AG08396 (cell line): ENCODE measurements around the gene CHIA.

Source experiments
- DNase-seq: peaks from one replicate; pipeline ENCODE4 v3.0.0; 2012; ENCODE audit warnings: low spot score, mixed read lengths

CHIA gene

DNA sequence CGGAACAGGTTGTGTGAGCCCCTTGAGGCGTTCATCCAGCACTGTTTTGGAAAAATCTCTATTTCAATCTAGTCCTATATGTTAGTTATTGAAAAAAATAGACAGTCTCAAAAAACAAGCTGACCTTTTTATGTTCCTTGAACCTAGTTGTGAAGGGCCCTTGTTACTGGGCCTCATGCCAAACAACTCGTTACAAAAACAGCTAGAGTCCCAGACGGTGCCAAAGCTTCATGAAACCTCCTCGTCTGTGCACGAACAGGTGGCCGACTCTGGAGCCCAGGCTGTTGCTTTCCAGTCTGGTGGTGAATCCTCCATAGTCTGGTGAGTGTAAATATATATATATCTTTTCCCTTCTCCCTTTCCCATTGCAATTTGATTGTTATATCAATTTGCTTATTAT, at the start of gene CHIA:
Gene CHIA, plus strand, starts transcription at position 222 of the 400 bp plus-strand sequence. CDS start 19,617 bp downstream, outside the sequence.
- no peak for DNase-seq

GRCh38 chr1:111241797-111242196, 48.9 kb upstream of the CHIA start:
- no peak for DNase-seq

DNA sequence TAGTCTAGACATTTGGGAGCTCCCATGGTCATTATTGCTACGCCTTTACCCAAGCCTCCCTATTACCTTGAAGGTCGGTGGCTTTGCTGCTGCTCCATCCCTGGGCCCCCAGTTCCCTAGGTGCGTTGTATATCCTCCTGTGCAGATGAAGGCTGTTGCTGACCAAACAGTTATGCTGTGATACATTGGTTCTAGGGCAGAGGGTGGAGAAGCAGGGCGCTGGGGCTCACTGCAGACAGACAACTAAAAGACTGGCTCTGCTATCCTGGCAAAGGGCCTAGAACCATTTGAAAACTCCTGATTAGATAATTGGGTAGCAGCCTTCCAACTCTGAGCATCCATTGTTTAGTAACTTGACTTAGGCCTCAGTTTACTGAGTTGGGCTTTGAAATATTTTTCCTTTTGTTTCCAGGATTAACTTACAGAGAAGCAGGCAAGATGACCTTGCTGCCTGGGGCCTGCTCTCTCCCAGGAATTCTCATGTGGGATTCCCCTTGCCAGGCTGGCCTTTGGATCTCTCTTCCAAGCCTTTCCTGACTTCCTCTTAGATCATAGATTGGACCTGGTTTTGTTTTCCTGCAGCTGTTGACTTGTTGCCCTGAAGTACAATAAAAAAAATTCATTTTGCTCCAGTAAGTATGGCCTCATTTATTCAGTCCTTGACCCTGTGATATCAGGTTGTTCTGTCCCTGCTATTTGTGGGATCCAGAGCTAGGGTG, 47.7 kb upstream of the CHIA start:
- no peak for DNase-seq

GRCh38 chr1:111247125-111247838, 43.4 kb upstream of the CHIA start:
- no peak for DNase-seq

- DNase-seq, result no peak
Measured at GRCh38 chr1:111249960-111250359, 40.7 kb upstream of the CHIA start.

DNA sequence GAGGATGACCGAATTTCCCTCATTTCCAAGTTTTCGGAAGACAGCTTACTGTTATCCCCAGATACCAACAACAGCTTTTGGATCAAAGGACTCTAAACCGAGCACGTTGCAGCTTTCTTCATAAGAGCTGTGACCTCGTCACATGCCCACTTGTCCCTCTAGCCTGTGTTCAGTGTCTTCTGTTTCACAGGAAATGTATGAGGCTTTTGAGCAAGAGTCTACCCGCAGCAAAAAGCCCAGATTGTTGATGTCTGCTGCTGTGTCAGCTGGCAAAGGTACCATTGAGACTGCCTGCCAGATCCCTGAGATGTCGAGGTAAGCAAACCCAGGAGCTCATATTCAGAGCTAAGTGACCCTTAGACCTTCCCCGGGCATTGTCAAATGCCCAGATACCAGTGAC, 39.1 kb upstream of the CHIA start:
- no peak for DNase-seq

DNA sequence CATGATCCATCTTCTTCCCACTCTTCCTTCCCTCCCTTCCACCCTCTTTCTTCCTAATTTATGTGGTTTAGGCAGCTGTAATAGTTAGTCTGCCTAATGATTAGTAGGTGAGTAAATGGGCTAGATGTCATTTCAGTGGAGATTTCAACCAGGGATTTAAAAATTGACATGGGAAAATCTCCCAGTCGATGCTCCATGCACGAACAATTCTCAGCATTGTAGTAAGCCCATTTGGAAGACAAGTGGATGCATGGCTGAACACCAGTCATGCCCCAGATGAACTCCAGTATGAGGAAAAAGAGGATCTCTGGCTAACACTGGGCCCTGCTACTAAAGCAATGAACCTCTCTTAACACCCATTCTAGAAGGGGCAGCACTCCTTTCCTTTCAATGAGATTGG, 37.9 kb upstream of the CHIA start:
- no peak for DNase-seq

- DNase-seq, result no peak
Measured at GRCh38 chr1:111253876-111254275, 36.8 kb upstream of the CHIA start.

DNA sequence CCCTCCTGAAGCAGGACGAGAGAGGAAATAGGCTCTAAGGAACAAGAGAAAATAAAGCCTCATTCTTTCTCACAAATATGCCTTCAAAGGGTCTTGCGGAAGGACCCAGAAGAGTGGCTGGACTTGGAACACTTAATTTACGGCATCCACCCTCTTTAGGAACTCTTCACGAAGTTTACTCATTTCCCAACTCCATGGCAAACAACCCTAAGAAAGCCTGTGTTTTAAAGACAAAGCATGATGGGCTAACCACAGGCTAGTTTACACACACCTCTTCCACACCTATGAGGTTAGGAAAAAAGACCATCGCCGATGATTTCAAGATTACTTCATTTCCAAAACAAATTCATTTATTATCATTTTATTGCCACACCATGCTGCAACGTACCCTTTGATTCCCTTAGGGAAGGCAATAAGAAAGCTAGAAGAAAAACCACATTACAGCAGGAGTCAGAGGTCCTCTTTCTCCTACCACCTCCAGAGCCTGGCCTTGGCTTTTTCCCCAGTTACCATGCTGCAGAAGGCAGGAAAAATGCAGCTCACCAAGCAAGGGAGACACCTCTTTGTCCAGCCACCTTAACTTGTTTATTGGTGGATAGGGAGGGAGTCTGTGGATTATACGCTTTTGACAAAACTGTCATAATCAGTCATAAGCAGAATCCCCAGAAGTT, 33.5 kb upstream of the CHIA start:
- no peak for DNase-seq

DNA sequence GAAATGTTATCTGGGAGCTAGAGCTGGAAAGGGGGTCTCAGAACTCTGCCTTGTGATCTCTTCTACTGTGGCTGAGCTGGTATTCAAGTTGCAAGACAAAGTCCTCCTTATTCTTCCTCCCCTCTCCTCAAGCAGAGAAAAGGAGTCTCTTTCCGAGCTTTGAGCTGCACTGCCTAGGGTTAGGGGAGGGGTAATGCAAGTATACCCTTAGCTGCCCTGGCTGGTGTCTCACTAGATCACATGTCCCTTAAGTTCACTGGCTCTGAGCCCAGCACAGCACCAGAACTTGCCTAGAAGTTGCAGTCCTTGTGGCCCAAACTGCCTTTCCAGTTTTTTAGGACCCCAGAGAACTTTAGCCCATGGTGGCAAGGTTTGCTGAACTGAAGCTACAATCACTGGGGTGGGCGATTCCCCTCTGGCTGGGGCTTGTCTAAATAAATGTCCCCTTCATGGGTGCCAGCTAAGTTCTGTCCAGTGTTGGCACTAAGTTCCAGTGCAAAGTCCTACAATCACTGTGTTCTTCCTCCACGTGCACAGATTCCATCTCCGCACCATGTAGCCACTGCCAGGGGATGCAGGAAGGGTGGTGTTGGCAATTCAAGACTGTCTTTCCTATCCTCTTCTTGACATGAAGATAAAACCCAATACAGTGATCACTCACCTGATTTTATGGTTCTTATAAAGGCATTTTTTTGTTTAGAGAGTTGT, 22.7 kb upstream of the CHIA start:
- no peak for DNase-seq

GRCh38 chr1:111269825-111270406, 20.7 kb upstream of the CHIA start:
- DNase-seq, result no peak

- DNase-seq, result no peak
Measured at GRCh38 chr1:111270771-111271463, 19.7 kb upstream of the CHIA start.

DNA sequence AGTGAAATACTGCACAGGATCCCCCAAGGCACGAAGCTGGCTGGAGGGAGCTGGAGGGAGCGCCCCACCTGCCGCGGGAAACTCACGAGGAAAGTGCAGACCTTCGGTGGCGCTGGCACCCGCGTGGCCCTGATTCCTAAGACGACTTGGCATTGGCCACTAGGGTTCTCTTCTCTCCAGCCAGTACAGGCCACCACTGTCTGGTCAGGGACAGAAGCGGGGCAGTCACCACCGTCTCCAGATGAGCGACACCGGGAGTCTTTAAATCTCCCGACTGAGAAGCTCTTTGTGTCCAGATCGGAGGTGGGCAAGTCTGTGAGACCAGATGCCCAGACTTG, 19.2 kb upstream of the CHIA start:
- no peak for DNase-seq

DNA sequence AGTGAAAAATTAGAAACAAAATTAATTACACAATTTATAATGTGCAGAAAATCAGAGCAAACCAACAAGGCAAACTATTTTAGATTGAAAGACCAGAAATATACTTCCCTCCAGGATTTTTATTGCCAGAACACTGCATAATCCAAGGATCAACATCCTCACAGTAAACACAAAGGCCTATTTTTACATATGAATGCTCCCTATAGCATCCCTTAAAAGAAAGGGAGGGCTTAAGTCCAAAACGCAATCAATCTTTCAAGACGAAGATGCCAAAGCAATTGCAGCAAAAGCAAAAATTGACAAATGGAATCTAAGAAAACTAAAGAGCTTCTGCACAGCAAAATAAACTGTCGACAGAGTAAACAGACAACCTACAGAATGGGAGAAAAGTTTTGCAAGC, 18.6 kb upstream of the CHIA start:
- DNase-seq, result no peak

DNA sequence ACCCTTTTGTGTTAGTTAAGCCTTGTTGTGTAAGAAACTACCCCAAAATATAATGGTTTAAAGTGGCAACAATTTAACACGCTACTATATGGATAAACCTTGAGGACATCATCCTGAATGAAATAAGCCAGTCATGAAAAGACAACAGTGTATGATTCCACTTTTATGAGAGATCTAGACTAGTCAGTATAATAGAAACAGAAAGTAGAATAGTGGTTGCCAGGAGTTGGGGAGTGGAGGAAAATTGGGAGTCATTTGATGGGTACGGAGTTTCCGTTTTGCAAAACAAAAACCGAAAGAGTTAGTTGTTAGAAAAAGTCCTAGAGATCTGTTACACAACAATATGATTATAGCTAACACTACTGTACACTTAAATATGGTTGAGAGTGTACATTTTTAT, 16.0 kb upstream of the CHIA start:
- no peak for DNase-seq

DNA sequence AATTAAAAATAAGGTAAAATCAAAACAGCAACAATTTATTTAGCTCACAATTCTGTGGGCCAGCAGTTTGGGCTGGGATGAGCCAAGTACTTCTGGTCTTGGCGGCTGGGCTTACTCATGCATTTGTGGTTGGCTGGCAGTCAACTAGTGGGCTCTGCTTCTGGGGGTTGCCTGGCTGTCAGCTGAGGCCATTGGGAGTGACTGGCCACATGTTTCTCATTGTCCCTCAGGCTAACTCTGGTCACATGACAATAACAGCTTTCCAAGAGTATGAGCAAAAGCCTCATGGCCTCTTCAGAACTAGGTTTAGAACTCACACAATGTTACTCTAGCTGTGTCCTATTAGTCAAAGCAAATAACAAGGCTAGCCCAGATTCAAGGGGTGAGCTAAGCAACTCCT, 15.6 kb upstream of the CHIA start:
- DNase-seq, result peak; percentile 68

DNA sequence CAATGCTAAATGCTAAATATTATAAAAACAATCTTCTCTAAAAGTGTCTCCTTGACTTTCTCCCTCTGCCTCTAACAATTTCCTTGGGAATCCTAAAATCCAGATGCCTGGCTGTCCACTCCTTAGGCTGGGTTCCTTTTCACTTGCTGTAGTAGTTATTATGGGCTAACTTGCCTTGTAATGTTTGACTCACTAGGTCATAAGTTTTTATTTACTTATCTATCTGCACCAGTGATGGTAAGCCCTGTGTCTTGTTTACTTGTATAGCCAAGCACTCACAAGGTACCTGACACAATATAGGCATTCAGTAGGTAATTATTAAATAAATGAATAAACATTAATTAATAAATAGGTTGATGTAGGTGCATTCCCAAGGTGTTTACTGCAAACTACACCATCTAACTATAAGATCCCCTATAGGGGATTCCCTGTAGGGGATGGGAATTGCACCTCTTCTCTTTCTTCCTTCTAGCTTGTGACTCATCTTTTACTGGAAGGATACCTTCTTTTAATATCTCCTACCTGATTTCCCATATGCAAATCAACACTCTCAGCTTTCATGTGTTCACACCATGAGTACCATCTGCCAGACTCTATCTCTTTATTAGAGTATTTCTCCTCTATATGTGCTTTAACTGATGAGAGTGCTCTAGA, 14.7 kb upstream of the CHIA start:
- DNase-seq, result no peak

DNA sequence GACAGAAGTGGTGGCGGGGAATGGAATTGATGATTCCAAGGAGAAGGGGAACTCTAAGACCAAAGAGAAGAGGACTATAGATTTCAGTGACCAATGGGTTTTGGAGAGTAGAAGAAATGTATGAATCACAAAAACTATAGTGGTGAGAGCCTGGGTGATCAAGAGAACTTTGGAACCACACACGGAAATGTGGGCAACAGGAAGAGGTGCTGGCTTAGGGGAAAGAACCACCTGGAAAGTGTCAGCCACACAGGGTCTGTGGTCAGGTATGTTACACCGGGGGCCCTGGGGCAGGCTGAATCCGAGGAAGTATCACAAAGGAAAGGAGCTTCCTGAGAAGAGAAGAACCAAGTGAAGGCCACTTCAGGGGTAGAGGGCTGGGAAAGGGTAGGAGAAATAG, 11.5 kb upstream of the CHIA start:
- DNase-seq, result no peak

DNA sequence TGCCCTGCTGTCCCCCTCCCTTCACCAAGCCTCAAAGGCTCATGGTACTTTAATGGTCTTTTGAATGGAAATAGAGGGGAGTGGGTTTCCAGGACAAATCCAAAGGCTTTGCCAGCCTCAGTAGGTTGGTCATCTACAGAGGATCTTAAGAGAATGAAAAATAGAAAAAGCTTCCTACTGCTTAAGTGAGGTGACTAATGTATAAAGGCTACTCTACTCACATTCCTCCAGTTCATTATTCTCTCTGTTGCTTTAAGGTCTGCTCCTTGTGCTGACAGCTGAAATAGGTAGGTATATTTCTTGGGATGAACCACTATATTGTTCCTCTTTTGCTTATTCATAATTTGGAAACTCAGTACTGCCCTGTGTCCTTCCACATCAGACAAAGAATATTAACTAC, 10.4 kb upstream of the CHIA start:
- no peak for DNase-seq

DNA sequence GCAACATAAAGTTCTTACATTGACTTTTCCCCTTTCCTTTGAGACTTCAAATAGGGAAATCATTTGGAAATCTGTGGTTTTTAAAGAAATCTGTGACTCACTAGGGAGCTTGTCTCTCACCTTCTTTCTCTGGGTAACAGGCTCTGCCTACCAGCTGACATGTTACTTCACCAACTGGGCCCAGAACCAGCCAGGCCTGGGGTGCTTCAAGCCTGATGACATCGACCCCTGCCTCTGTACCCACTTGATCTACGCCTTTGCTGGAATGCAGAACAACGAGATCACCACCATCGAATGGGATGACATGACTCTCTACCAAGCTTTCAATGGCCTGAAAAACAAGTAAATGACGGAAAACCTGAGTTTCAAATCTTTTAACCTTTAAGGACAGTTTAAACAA, 9.2 kb upstream of the CHIA start:
- no peak for DNase-seq

DNA sequence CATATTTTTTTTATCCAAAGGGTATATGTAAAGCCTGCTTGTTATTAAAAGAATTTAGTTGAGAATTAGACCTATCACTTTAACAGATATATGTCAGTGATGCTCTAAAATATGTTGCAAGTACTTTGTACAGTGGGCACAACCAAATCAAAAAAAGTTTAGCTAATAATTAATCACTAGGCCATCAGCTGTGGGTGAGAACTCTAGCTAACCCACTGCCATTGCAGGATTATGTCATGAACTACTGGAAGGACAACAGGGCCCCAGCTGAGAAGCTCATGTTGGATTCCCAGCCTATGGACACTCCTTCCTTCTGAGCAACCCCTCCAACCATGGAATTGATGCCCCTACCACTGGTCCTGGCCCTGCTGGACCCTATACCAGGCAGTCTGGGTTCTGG, 6.8 kb upstream of the CHIA start:
- DNase-seq, result no peak
